Astrocyte of the spinal cord (primary cell): ENCODE data around the gene SCGB1C1.
A peak's percentile ranks its signal among the peaks of the same experiment; 100 is the strongest.
"Not testable (repeated sequence)": the region's sequence is repeated elsewhere in the genome, so short reads cannot be mapped to it uniquely, and the experiment has no call there.

Experiments used
- DNase-seq: peaks from one replicate; pipeline ENCODE4 v3.0.0; 2011; ENCODE audit warnings: low read depth, low spot score
- H3K4me3 ChIP-seq: 2 replicates; pipeline ENCODE4 v1.5.1; 2011; ENCODE audit warnings: low read depth, mild to moderate bottlenecking, low read length, moderate library complexity
- CTCF ChIP-seq: IDR thresholded peaks from 2 replicates; pipeline ENCODE4 v1.5.1; 2012; ENCODE audit warnings: low read depth, mild to moderate bottlenecking, low read length, inconsistent platforms
- in situ Hi-C: cut with HindIII; loops from 2 replicates; pipeline ENCODE4 v1.10.0; 2017; ENCODE audit warnings: low sequenced_read_pairs

Gene SCGB1C1

GRCh38 chr11:192674-193128 is at the start of gene SCGB1C1:
Gene SCGB1C1 (plus strand): TSS chr11:193078. CDS start chr11:193100, 22 bp downstream.
- H3K4me3 ChIP-seq, DNase-seq, in situ Hi-C loops: not testable (repeated sequence)

GRCh38 chr11:180242-180641 is 12.6 kb upstream of the SCGB1C1 start:
- H3K4me3 ChIP-seq, DNase-seq, in situ Hi-C loops: not testable (repeated sequence)
- peak; percentile 11 for TF ChIP-seq CTCF

GRCh38 chr11:189200-189783 is 3.6 kb upstream of the SCGB1C1 start:
- DNase-seq, in situ Hi-C loops: not testable (repeated sequence)

GRCh38 chr11:189843-190311 is 3.0 kb upstream of the SCGB1C1 start:
- DNase-seq, H3K4me3 ChIP-seq, in situ Hi-C loops: not testable (repeated sequence)
- peak; percentile 10 for TF ChIP-seq CTCF

More at GRCh38 chr11:189200-189783, 3.6 kb upstream of the SCGB1C1 start:
- H3K4me3 ChIP-seq: not testable (repeated sequence)

- DNase-seq, H3K4me3 ChIP-seq, in situ Hi-C loops: not testable (repeated sequence)
Observed at GRCh38 chr11:190546-190945, 2.3 kb upstream of the SCGB1C1 start.

- peak; percentile 1 for TF ChIP-seq CTCF
- in situ Hi-C loops, H3K4me3 ChIP-seq, DNase-seq: not testable (repeated sequence)
Observed at GRCh38 chr11:191490-192478, 1.1 kb upstream of the SCGB1C1 start.

GRCh38 chr11:193481-193880 is 603 bp downstream of the SCGB1C1 start:
- in situ Hi-C loops: not testable (repeated sequence)

GRCh38 chr11:196786-197731 is 4.2 kb downstream of the SCGB1C1 start:
- H3K4me3 ChIP-seq: no peak overlapping the region
- in situ Hi-C loops: no loop called here
- no peak for DNase-seq
- no peak for TF ChIP-seq CTCF

More at GRCh38 chr11:193481-193880, 603 bp downstream of the SCGB1C1 start:
- DNase-seq, H3K4me3 ChIP-seq: not testable (repeated sequence)
